Upper lobe of right lung (tissue), 1 donor: ENCODE data around the gene SCNN1G. TPM values are rescaled to one million over a fixed set of nuclear protein-coding genes. Genes with fewer than 3 reads are reported as not detected.

ENCODE experiments used
- ATAC-seq: fragments of 200-7000 bp; cut with Tn5 transposase; one replicate; pipeline ENCODE4 v1.9.1; 2020; ENCODE audit warnings: mild to moderate bottlenecking, moderate library complexity
- DNase-seq: peaks from one replicate; pipeline ENCODE4 v3.0.0-alpha.2; 2020
- H3K27ac ChIP-seq: fragments of 200-600 bp; one replicate; pipeline ENCODE4 v1.8.0; 2022
- H3K27me3 ChIP-seq: fragments of 200-600 bp; one replicate; pipeline ENCODE4 v1.8.0; 2022; ENCODE audit warnings: mild to moderate bottlenecking
- H3K36me3 ChIP-seq: fragments of 200-600 bp; one replicate; pipeline ENCODE4 v1.8.0; 2022
- H3K4me1 ChIP-seq: fragments of 200-600 bp; one replicate; pipeline ENCODE4 v1.8.0; 2022
- H3K4me3 ChIP-seq: fragments of 200-600 bp; one replicate; pipeline ENCODE4 v1.8.0; 2022; ENCODE audit warnings: mild to moderate bottlenecking
- H3K9me3 ChIP-seq: fragments of 200-600 bp; one replicate; pipeline ENCODE4 v1.8.0; 2022
- intact Hi-C: fragments of 100-400 bp; cut with DNase I; formaldehyde crosslinking; loops from one replicate; pipeline ENCODE4 v1.11.0; 2022
- total RNA-seq: library from RNA; stranded (reverse); fragmentation: NEBNext Ultra II Directional; extraction: Animal tissue kit (Norgen Biotek cat#: 25700); gene quantifications from one replicate; pipeline ENCODE4 v1.2.1, GENCODE V29; 2021
- TF ChIP-seq, protein P1 (sequence below): fragments of 200-600 bp; IDR thresholded peaks from one replicate; pipeline ENCODE4 v1.8.0; 2022; ENCODE audit warnings: antibody characterized with exemption
- donor health status: DM: no; HTN: yes; CAD: no; lungs with severe emphysema.

The SCNN1G gene
- total RNA-seq, 1 donor from 2014 or later, result 14.8 TPM

DNA sequence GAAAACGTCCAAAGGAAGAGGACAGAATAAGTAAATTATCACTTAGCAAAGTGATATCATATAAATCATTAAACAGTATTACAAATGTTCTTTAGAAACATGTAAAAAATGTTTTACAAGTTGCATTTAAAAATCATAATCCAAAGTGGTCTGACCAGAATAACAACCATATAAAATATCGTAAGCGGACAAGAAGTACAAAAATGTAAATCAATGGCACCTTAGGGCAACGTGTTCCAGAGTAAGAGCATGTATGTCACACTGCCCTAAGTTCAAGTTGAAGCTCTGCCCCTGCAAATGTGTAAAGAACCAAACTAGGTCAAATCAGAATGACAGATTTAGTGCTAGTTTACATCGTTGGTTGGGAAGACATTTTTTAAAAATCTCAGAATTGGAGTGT, 44.7 kb upstream of the SCNN1G start:
- Histone ChIP-seq H3K36me3 (no peaks in the 10 kb centered on the region), H3K27ac (no peak overlapping the region), H3K27me3 (no peaks in the 10 kb centered on the region), H3K4me3 (no peak overlapping the region), H3K9me3 (peaks cover 13% of the 10 kb centered on the region), H3K4me1 (peaks cover 17% of the 10 kb centered on the region)
- ATAC-seq (no peak), DNase-seq (no peak)
- intact Hi-C loops, result no loop called here
- TF ChIP-seq, protein P1, sequence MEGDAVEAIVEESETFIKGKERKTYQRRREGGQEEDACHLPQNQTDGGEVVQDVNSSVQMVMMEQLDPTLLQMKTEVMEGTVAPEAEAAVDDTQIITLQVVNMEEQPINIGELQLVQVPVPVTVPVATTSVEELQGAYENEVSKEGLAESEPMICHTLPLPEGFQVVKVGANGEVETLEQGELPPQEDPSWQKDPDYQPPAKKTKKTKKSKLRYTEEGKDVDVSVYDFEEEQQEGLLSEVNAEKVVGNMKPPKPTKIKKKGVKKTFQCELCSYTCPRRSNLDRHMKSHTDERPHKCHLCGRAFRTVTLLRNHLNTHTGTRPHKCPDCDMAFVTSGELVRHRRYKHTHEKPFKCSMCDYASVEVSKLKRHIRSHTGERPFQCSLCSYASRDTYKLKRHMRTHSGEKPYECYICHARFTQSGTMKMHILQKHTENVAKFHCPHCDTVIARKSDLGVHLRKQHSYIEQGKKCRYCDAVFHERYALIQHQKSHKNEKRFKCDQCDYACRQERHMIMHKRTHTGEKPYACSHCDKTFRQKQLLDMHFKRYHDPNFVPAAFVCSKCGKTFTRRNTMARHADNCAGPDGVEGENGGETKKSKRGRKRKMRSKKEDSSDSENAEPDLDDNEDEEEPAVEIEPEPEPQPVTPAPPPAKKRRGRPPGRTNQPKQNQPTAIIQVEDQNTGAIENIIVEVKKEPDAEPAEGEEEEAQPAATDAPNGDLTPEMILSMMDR, result no peak

DNA sequence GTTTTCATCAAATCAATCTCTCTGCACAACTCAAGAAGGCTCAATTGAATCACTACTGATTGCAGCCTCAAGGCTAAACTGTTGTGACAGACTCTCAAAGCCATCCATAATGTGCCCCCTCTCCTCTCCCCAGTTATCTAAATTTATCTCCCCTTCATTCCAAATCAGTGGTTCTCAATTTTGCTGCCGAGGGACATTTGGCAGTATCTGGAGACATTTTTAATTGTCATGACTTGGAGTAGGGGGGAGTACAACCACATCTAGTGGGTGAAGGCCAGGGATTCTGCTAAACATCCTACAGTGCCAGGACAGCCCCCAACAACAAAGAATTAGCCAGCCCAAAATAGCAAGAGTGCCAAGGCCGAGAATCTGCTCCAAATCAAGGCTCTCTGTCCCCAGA, 42.4 kb upstream of the SCNN1G start:
- no peaks in the 10 kb centered on the region for H3K4me1 ChIP-seq
- DNase-seq, result no peak
- no peak overlapping the region for H3K27ac ChIP-seq
- H3K4me3 ChIP-seq, result no peak overlapping the region
- H3K9me3 ChIP-seq, result peaks cover 13% of the 10 kb centered on the region
- intact Hi-C loops, result no loop called here
- ATAC-seq, result no peak
- H3K36me3 ChIP-seq, result no peaks in the 10 kb centered on the region
- TF ChIP-seq, protein P1, result no peak
- no peaks in the 10 kb centered on the region for H3K27me3 ChIP-seq

DNA sequence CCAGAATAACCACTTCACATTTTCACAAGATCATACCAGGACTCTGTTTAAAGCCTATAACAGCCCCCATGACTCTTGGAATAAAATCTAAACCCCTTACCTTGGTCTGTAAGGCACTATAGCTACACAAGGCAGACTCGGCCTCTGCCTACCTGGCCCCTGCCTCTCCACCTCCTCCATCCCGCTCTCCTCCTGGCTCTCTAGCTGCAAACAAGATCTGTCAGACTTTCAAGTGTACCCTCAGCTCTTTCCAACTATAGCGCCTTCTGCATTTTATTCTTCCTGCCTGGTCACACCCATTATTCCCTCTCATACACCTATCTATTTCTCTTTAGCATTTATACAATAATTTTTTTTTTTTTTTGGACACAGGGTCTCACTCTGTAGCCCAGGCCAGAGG, 41.5 kb upstream of the SCNN1G start:
- intact Hi-C loops, result no loop called here
- Histone ChIP-seq H3K4me3 (no peak overlapping the region), H3K4me1 (peaks cover 5% of the 10 kb centered on the region), H3K36me3 (no peaks in the 10 kb centered on the region), H3K27me3 (no peaks in the 10 kb centered on the region), H3K9me3 (peaks cover 8% of the 10 kb centered on the region), H3K27ac (no peak overlapping the region)
- ATAC-seq (no peak), DNase-seq (no peak)
- TF ChIP-seq, protein P1, result no peak

DNA sequence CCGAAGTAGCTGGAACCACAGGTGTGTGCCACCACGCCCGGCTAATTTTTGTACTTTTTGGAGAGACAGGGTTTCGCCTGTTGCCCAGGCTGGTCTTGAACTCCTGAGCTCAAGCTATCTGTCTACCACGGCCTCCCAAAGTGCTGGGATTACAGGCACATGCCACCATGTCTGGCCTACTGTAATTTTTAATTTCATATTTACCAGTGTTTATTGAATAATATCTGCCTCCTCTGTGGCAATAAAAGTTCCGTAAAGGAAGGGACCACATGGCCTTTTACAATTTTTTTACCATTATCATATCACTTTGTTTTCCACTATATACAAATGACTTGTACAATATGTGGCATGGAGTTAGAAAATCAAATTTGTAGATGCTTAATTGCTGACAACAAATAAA, 41.0 kb upstream of the SCNN1G start:
- Histone ChIP-seq H3K9me3 (peaks cover 8% of the 10 kb centered on the region), H3K36me3 (no peaks in the 10 kb centered on the region), H3K4me3 (no peak overlapping the region), H3K27ac (no peak overlapping the region), H3K27me3 (no peaks in the 10 kb centered on the region), H3K4me1 (peaks cover 5% of the 10 kb centered on the region)
- TF ChIP-seq, protein P1, result no peak
- ATAC-seq (no peak), DNase-seq (no peak)
- intact Hi-C loops, result no loop called here

DNA sequence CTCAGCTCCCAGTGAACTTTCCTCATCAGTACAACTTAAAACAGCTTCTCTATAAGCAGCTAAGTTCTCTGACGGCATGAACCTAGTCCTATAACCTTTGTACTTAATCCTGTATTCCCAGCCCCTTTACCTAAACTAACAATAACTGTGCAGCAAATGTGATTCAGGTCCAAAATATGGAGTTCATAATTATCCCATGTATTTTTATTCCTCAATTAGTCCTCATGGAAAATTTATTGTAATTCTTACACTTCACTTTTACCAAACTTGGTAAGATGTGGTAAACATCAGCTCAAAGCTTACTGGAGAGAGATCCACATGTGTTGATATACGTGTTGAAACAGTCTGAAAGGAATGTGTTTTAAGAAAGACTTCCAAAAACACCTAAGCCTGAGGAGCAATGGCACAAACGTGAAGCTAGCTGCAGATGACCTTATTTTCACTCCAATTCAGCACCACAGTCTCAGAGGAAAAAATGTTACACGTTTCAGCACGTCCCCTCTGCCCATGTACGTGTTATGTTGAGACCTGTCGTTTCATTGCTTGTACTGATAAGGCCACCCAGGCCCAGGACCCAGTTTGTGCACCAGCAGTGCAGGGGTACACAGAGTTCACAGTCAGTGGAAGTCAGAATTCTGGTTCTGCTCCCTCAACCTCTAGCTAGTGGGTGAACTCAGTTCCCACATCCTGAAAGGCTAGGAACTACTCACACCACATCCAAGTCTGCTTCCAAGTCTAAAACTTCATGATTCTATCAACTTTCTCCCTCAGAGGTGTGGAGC, 40.4 kb upstream of the SCNN1G start:
- Histone ChIP-seq H3K9me3 (peaks cover 4% of the 10 kb centered on the region), H3K27ac (no peak overlapping the region), H3K27me3 (no peaks in the 10 kb centered on the region), H3K4me3 (no peak overlapping the region), H3K4me1 (peaks cover 5% of the 10 kb centered on the region), H3K36me3 (no peaks in the 10 kb centered on the region)
- intact Hi-C loops, result no loop called here
- DNase-seq (no peak), ATAC-seq (no peak)
- TF ChIP-seq, protein P1, result no peak
